SIG-M5 treated with dmso at 0.1 percent for 504 hours (cell line): ENCODE measurements around the gene GRID1.

Source experiments
- DNase-seq: peaks from one replicate; lab custom pipeline; 2025; ENCODE audit not compliant: unreplicated experiment; lab: John Stamatoyannopoulos, UW

Gene GRID1

DNA sequence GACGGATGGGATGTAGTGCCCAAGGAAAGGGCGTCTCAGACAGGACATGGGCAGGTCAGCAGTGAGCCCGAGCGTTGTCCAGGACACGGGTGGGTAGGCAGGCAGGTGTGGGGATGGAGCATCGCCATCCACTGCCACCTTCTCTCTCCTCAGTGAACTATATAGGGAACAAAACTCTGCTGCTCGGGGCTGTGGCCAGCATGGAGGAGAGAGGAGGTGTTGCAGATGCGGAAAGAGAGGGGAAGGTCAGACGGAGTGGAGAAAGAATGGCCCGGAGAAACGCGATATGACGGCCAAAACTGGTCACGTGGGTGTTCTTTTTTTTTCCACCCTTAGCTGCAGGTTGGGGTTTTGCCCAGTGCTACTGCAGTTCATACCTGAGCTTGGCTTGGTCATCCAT, 71.2 kb downstream of the GRID1 start:
- no peak for DNase-seq

- DNase-seq: no peak
These were observed 72.0 kb downstream of the GRID1 start for GRCh38 chr10:86294346-86295265.

GRCh38 chr10:86293396-86293791, 73.2 kb downstream of the GRID1 start:
- no peak for DNase-seq

- DNase-seq: no peak
These were observed 73.9 kb downstream of the GRID1 start for GRCh38 chr10:86292462-86293395.

DNA sequence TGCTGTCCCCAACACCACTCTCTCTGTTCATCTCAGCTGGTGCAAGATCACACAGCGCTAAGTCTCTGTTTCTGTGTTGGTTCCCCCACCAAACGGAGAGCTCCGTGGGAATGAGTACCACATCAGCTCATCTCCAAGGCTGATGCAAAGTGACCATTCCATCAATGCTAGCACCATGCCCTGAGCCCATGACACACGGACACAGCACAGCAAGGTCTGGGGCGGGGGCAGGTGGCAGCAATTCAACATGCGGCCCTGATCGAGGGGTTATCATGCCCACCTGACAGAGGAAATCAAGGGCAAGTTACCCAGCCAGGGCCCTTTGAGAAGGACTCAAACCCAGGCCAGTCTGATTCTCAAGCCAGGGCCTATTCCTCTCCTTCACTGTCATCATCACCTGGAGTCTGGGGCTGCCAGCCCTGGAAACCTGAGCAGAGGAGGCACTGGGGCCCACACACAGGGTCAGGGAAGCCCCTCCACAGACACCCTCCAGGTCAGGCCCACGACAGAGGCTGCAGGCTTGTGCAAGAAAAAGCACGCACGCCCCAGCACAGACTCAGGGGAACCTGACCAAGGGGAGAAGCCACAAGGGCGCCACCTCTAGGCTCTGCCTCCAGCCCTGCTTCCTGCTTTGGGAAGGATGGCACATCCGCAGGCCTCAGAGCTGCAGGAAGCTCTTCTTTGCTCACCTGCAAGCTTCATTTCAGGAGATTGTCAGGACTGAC, 74.8 kb downstream of the GRID1 start:
- DNase-seq: no peak

DNA sequence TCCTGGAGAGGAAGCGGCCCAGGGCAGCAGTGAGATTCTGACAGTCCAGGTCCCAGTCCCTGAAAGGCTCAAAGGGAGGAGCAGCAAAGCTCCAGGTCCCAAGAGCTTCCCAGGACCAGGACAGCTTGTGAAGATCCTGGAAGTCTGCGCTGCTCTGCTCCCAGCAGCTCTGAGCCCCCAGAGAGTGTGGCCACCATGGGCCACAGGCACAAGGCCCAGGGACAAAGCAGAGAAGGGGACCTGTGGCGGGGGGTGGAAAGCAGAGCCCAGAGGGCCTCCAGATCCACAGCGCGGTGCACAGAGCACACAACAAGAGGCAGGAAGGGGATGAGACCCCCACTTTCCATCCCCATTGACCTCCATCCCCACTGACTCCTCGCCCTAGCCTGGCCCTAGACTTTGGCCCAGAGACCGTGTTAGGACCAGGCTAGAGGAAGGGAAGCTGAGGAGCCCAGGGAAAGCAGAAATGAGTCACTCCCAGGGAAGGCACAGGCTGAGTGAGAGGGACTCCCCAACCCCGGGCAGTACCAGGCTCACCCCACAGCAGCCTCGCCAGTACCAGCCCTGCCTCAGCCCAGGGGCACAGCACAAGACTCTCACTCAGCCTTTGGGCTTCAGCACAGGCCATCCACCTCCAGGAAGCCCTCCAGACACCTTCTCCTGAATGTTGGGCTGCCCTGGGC, 75.5 kb downstream of the GRID1 start:
- no peak for DNase-seq

- no peak for DNase-seq
These were observed 77.1 kb downstream of the GRID1 start for GRCh38 chr10:86289577-86289868.

DNA sequence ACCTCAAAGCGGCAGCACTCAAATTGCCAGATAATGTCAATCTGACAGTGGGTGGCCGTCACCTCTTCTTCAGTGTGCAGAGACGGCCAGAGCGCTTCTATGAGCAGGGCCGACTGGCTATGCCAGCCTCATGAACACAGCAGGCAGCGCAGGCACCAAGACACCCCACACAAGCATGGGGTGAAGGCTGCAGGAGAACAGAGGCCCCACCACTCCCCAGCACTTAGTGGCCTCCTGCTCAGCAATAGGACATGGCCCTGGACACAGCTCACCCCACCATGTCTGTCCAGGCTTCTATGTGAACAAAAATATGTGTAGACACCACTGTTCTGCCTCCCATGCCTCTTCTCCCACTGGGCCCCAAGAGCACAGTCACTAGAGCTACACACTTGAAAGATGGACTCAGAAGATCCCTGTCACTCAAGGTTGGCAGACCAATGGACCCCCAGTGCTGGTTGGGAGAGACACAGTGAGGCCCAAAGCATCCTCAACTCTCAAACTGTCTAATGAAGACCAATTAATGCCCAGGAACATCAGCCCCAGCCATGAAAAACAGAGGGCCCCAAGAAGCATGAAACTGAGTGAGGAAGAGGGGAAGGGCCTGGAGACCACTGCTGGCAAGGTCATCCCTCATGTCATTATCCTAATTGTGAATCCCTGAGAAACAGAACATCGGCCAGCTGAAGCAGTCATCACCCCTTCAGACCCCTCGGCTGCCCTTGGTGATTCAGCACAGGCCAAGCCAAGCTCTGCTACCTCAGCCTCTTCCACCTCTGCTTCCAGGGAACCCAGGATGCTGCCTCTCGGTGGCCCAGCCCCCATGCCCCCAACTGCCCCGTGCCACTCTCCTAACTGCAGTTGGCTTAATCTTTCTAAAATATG, 77.7 kb downstream of the GRID1 start:
- DNase-seq: no peak

DNA sequence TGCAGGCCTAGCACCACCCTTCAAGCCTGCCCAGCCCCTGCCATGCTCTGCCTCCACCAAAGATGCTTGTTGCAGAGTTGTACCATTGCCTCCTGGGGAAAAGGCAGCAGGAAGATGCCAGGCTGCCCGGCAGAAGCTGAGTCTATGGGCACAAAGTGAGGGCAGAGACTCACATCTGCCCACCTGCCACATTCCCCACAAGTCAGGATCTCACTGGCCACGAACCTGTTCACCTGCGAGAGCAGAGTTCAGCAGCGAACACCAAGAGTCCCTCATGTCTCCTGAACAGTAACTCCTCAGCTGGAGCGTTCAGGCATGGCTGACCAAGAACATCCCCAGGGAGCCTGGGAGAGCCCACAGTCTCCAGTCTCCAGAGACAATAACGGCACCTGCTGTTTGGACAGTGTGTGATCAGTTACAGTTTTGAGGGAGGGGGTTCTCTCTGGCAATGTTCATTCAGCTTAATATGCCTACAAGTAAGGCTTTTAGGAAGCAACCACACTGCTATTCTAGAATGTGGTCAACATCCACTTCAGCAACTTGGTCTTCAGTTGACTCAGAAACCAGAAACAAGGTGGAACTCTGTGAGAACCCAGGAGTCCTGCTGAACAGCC, 78.5 kb downstream of the GRID1 start:
- no peak for DNase-seq

- DNase-seq: no peak
These were observed 79.3 kb downstream of the GRID1 start for GRCh38 chr10:86287110-86287793.

DNA sequence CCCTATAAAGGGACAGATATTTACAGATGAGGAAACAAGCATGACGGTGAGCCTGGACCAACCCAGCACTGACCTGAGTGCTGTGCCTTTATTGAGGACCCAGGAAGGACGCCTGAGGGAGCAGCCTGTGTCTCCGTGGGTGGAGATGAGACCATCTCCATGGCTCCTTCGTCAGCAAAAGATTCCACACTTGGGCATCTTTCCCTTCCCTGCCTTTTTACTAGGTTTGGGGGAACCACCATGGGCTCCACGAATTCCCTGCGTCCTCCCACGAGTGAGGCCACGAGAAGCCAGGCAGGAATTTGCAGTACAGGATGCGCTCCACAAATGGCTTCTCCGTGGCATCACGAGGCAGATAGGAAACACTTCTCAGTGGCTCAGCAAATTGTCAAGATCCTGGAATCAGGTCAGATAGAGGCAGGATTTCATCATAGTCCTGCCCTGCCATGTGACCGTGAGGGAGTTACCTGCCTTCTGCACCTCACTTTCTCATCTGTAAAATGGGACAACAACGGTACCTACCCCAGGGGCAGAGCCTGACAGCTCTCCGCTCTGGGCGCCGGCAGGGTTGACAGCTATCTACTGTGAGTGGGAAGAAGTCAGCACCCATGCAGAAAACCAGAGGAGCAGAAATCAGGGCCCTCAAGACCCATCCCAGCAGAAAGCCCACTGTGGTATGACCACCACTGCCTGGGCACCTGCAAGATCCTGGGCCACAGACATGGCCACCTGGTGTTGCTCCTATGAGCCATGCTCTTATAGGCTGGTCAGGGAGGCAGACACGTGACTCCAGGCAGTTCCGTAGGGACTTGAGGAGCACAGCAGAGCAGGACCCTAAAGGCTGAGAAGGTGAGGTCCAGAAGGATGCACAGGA, 80.1 kb downstream of the GRID1 start:
- no peak for DNase-seq

DNA sequence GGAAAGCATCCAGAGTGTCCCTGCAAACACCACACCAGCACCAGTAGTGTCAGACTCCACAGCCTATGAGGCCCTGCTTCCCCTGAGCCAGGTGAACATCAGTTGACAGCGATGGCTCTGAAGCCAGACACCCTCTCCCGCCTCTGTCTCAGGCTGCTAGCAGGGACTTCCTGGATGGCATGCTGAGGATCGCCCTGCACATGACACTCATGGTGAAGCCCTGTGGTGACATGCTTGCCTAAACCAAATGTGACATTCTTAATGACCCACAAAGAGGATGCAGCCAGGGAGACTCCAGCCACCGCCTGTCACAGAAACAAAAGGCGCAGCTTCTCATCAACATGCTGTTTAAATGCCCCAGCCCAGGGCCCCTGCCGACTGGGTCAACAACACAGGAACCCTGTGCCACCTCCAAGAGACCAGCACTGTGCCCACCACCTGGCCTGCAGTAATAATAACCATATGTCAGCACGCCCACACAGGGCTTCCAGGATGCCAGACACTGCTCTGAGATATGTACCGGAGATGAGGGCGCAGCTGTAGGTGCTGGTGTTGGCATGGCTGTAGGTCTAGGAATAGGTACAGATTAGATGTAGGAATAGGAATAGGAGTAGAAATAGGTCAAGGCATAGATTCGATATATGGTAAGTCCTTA, 81.3 kb downstream of the GRID1 start:
- DNase-seq: no peak

DNA sequence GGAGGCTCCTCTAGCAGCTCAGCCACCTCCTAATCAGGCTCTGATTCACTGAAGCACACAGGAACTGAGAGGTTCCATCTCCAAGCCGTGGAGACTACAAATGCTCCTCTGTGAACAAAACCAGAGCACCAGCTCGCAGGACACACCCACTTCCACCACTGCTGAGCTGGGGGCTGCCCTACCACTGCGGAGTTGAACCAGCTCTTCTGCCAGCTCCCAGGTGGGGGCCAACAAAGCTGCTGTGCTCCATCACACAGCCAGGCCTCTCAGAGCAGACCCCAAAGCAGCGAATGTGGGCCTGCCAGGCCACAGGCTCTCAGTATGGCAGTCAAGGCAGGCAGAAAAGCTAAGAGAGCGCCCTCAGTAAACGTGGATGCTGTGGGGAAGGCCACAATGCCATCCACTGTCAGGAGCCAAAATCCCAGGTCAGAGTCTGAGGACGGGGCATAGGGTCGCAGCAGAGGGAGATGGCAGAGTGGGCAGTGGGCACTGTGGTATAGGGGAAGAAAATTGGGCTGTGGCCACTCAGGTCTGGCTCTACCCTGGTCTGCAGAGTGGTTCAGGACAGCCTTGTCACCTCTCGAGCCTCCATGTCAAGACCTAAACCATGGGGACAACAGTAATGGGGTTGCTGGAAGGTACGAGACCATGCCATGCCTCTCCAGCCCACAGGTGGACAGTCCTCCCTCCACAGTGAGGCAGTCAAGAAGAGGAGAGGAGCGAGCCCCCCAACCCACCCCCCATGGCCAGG, 82.1 kb downstream of the GRID1 start:
- DNase-seq: no peak

- no peak for DNase-seq
These were observed 82.9 kb downstream of the GRID1 start for GRCh38 chr10:86283466-86284287.

DNA sequence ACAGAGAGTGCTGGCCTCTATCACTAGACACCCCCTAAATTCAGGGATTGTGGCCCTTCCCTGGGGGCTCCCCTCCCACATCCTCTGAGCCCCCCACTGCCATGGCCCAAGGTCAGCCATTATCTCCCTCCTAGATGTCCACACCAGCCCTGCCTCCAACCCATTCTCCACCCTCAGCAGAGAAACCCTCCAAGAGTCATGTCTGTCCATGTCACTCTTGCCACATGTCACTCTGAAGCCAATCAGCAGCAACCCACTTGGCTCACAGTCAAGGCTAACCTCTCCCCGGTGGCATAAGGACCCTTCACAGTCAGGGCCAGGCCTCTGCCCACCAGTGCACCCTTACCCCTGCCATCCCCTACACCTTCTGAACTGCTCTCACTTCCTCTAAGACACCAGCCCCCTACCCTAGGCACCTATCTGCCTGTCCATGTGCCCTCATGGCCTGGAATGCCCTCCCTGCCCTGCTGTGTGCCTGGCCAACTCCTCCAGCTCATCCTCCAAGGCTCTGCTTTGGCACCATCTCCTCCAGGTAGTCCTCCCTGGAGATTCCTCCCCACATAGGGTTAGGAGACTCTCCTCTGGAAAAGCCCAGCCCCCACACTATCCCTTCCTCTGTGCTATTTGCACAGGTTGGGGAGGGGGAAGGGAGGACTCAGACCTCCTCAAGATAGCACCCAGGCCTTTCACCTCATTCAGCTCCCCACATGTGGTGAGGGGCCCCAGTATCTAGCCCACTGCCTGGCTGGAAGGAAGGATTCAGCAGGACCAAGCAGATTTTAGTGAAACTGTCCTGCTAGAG, 83.7 kb downstream of the GRID1 start:
- DNase-seq: no peak
